Left renal pelvis (tissue), 4 donors: Measurements from ENCODE around the gene MELTF. TPM values are rescaled to one million over a fixed set of nuclear protein-coding genes. Genes with fewer than 3 reads are reported as not detected.

Experiments used
- DNase-seq, 4 donors: peaks; one replicate each; pipeline ENCODE4 v3.0.0-alpha.2; 2013; ENCODE audit warnings: low read depth in 4 of 4, low spot score in 3 of 4
- polyA plus RNA-seq, 4 donors: library from polyadenylated mRNA; unstranded; fragments of 120-200 nt; gene quantifications; one replicate each; pipeline ENCODE4 v1.2.1, GENCODE V29; 2013; ENCODE audit not compliant: insufficient read length in 4 of 4

The MELTF gene
- polyA plus RNA-seq, 4 donors = 1.9 to 5.5 (median 3.0) TPM

DNA sequence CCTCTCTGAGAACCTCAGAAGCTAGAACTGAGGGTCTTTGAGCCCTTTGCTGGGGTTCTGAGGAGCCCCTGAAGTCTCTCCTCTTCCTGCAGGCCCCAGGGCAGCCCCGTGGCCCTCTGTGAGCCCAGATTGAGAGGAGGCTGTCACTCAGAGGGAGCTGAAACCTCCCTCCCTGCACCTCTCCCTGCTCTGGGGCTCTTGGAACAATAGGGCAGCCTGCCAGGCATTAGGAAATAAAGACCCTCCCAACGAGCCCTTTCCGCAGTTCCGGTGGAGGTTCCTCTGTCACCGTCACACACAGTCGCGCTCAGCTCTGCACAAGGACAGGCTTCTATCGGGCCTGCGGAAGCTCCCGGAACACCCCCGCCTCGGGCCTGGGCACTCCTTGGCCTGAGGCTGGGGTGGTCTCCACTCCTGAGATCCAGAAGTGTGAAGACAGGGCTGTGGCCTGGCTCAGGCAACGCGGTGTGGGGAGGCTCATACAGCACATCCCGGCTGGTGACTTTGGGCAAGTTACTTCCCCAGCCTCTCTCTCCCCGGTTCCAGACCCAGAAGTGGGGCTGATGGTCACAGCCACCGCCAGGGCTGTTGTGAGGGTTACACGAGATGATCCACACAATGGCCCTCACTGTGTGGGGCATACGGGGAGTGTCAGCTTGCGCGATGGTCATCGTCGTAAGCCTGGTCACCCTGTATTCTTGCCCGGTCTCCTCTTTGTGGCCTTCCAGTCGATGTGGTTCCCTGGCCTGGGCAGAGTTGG, 17.7 kb downstream of the MELTF start:
- DNase-seq = no peak

GRCh38 chr3:197010556-197011351, 18.9 kb downstream of the MELTF start:
- no peak for DNase-seq

DNA sequence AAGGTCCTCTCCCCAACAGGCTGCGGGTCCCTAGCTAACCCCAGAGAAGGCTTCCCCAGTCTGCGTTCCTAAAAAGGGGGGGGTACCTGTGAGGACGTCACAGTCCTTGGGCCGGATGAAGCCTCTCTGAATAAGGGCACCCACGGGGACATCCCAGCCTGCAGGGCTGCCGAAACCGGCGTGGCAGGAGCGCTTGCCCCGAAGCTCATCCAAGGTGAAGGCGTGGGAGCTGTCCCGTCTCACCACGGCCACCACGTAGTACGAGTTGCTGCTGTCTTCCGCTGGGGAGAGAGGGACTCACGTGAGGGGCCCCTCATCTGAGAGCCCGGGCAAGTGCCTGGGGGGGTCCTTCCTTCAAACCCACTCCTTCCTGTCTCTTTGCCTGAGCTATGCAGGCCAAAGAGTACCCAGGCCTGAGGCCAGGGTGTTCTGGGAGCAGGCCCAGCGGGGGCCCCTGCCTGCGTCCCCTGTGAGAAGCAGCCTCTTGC, 20.0 kb downstream of the MELTF start:
- no peak for DNase-seq

- no peak for DNase-seq
Observed at GRCh38 chr3:197008436-197009209, 21.0 kb downstream of the MELTF start.

- DNase-seq = no peak
Observed at GRCh38 chr3:197007953-197008352, 21.7 kb downstream of the MELTF start.

DNA sequence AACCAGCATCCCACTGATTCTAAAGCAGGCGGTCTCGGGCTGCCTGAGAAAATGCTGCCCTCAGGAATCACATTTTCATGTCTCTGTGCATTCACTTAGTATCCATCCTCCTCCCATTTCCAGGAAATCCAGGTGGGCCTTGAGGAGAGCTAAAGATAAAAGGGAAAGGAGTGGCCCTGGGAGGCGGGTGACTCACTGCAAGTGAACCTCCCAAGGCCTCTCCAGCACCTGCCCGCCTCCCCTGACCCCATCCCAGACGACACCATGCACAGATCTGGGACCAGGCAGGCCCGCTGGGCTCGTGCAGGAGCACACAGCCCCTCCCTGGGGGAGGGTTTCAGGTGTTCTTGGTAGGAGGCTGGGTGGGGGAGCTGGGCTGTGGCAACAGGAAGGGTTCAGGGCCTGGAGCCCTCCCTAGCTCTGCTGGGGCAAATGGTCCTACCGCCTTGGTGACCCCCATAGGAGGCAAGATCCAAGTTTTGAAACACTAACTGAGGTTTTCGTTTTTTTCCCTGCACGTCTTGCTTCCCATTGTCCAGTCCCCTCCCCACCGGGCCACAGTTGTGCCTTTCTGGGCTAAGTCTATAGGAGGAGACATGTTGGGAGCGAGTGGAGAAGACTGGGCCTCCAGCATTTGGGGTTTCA, 22.2 kb downstream of the MELTF start:
- no peak for DNase-seq

DNA sequence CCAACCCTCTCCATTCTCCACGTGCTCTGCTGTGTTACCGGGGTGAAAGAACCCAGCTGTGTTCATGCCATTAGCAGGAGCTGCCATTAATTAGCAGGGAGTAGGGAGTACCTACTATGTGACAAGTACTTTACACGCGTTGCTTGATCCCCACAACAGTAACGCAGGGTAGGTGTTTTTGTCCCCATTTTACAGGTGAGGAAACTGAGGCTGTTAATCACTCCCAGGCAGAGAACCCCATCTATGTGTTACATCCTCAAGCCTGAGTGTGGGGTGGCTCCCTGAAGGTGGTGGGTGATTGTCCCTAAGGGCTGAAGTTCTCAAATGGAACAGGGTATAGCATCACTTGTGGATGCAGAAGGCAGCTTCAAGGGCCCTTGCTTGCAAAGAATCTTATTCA, 22.8 kb downstream of the MELTF start:
- DNase-seq = no peak

GRCh38 chr3:197006446-197006845, 23.2 kb downstream of the MELTF start:
- DNase-seq = no peak

- DNase-seq = no peak
Observed at GRCh38 chr3:197003461-197004385, 25.9 kb downstream of the MELTF start.

DNA sequence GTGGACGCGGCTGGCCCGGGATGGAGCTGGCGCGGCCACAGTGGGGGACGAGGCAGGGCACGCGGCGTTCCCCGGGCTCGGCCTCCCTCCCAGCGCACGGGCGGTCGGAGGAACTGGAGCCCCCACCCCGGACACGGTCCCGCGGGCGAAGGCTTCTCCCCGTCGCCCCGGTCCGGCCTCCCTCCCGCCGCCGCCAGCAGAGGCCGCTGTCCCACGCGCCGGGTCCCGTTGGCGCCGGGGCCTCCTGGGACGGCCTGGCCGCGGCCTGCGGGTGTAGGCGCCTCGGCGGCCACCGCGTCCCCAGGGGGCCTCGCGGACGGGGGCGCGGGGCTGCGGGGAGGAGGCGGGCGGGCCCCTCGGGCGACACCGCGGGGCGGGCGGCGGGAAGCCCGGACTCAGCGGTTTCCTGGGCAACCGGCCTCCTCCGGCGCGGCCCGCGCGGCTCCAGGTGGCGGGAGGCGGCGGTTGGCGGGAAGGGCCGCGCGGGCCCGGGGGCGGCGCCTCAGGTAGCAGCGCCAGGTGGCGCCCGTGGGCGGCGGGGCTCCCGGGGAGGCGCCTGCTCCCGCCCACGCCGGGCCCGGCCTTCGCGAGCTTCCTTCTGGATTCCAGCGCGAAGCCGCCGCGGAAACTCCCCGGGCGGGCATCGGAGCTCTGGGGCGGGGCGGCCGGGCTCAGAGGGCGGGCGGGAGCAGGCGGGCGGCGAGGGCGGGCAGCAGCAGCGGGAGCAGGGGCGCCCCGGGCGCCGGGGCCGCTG, 26.7 kb downstream of the MELTF start:
- no peak for DNase-seq

DNA sequence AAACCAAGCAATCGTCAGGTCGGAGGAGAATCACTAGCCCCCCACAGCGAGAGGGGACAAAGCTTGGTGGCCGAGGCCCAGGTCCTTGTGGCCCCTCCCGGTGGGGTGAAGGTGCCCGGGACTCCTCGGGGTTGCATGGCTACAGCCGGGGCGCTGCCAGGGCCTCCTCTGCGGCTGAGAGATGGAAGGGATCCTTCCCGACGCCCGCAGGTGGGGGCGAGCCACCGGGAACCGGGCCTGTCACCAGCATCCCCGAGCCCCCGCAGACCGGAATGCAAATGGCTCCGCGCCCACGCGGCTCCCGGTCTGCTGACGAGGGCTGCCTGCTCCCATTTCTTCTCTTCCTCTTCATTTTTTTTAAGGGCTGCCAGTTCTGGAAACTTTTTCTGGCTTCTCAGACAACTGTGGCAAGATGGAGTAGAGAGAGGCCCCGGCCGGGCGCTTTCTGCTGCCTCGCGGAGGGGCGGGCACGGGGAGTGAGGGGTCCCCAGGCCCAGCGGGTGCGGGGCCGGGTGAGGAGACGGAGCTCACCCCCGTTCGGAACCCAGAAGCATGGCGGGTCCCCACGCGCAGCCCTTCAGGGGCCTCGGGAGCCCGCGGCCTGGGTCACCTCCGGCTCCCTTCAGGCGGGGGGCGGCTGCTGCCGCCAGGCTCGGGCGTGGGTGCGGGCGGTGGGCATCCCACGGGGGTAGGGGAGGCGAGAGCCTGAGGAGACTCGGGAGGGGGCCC, 27.5 kb downstream of the MELTF start:
- no peak for DNase-seq

DNA sequence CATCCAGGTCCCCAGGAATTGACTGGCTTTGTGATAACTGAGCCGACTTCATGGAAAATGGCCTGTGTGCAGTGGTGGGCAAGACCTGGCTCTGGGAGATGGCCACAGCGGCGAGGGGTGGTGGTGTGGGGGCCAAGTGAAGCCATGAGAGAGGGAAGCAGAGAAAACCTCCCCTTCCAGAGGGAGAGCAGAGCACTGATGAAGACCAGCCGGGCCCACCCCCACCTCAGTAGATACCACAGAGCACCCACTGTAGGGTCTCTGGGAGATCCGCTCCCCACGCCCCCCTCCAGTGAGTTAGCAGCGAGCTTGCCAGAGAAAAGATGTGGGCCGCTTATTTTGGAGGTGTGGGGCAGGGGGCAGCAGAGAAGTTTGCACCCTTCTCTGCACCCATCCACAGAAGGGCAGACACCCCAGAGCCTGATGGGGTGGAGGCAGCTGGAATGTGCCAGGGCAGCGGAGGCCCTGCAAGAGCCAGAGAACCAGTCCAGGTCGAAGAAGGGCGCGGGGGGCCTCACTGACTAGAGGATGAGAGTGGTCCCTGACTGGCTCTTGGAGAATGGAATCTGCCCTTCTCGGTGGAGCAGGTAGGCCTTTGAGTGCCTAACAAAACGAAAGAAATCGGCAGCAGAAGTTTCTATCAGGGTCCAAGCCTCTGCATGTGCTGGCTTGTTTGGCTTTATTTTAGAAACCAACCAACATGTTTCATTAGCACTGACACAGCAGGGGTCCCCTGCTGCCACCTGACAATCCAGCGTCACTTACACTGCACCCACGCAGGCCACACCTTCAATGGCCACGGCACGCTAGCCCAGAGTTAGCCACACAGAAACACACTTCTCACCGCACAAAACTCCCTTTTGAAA, 28.3 kb downstream of the MELTF start:
- no peak for DNase-seq

DNA sequence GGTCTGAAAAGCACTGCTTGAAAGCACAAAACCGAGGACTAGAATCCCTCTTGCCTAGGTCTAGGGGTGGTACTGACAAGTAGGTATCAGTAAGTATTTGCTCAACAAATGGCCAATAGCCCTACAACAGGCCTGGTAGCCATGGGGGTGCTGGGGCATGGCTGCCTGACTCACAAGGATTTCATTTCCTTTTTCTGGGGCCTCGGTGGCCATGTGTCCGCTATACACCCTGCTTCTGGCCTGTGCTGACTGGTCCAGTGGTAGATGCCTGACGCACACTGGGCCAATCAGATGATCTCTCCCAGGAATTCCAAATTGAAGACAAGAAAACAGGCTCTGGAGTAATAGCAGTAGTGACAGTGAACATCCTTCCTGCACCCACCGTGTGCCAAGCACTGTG, 29.4 kb downstream of the MELTF start:
- DNase-seq = no peak

DNA sequence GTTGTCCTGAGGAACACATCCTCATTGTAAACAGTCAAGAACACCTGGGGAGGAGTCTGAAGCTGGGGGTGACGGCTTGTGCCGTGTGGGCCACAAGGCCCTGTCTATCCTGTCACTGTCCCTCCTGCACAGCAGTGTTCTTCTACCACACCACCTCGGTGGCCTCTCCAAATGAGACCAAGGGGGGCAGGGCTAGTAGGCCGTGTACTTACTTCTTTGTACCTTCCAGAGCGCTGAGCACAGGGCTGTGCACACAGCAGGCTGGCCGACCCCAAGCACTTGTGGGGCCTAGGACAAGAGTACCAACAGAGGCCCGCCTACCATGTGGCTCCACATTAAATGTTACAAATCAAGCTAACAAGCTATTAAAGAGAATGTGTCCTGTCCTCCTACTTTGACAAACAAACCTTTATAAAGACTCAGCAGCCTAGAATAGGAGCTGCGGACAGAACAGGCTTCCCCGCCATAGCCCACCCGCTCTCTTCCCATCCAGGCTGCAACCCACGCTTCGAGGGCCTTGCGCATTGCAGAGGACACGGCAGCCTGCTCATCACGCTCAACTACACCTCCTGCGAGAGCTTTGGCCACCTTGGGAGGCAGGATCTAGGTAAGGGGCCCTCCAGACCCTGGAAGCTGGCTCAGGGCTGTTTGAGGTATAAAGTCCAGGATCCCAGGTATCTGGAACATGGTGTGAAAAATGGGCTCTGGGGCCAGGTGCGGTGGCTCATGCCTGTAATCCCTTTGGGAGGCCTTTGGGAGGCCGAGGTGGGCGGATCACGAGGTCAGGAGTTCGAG, 30.5 kb downstream of the MELTF start:
- no peak for DNase-seq

- DNase-seq = no peak
Observed at GRCh38 chr3:196997311-196997710, 32.3 kb downstream of the MELTF start.

- DNase-seq = no peak
Observed at GRCh38 chr3:196996454-196997265, 33.0 kb downstream of the MELTF start.
